Nucleus accumbens (tissue), 56 donors: ENCODE measurements around the gene NOBOX.
"Not testable (repeated sequence)": the region's sequence is repeated elsewhere in the genome, so short reads cannot be mapped to it uniquely, and the experiment has no call there.

ENCODE experiments used
- DNase-seq, 56 donors: peaks; one replicate each; lab custom pipeline; 2025; lab: John Stamatoyannopoulos, UW

NOBOX gene

GRCh38 chr7:144403649-144404061 lies at the start of gene NOBOX:
Gene NOBOX, minus strand, starts transcription at chr7:144403693.
- DNase-seq: no peak

DNA sequence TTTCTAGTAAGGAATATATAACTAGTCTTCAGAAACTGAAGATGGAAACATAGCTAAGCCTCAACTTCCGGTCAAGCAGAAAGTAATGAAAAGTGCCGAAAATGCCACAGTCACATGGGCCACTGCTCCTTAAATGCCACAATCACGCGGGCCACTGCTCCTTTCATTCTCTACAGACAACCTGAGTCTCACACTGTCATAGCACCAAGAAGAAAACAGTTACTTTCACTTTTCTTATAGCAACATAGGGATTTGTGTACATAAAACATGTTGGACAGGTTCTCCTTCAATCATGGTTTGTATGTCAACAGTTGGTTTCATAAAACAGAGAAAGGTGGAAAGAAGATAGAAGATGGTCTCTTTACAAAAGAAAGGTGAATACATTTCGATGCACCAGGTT lies 48.6 kb upstream of the NOBOX start:
- no peak for DNase-seq

DNA sequence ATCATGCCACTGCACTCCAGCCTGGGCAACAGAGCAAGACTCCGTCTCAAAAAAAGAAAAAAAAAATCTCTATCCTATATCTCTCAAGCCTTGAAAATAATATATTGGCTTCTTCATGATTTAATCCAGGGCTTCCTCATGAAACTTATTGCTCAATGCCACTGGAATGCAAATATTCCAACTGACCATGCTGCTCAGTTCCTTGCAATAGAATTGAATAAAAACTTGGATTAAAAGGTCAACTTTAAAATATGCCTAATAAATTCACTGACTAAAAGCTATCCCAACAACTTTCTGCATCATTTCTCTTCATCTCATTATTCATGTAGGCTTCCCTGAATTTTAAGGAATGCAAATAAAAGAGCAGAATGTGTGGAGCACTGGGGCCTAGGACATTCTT lies 42.1 kb upstream of the NOBOX start:
- no peak for DNase-seq

DNA sequence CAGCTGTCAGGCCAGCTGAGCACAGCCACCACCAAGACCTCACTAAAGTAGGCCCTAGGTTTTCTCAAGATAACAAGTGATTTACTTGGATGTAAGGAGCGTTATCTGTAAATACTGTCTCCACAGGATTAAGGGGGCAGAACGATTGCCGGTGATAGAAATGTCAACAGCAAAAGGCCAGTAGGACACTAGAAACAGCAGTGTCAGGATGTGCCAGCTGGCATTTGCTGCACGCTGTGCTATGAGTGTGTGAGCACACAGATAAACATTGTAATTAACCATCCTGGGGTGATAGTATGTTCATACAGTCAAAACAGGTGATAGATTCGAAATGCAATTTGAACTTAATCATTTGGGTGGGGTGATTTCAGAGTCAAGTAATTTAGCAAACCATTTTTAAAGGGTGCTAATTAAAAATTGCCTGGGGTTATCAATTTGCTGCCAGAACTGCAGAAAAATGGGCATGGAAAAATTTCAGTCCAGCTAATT lies 36.3 kb upstream of the NOBOX start:
- DNase-seq: no peak

DNA sequence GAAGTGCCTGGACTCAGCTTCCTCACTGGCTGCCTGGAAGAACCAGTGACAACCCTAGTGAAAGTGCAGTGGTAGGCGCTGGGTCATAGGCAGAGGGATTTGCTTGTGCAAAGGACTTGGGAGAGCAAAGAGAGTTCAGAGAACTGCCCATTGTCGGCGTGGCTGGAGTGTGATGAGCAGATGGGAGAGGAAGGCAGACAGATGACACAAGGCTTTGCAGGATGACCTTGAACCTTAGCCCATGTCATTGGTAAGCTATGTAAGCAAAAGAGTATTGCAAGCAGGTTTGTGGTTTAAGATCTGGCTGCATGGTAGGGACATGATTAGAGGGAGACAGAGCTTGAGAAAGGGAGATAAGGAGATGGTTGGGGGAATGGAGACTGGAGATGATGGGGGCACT lies 35.3 kb upstream of the NOBOX start:
- DNase-seq: no peak

DNA sequence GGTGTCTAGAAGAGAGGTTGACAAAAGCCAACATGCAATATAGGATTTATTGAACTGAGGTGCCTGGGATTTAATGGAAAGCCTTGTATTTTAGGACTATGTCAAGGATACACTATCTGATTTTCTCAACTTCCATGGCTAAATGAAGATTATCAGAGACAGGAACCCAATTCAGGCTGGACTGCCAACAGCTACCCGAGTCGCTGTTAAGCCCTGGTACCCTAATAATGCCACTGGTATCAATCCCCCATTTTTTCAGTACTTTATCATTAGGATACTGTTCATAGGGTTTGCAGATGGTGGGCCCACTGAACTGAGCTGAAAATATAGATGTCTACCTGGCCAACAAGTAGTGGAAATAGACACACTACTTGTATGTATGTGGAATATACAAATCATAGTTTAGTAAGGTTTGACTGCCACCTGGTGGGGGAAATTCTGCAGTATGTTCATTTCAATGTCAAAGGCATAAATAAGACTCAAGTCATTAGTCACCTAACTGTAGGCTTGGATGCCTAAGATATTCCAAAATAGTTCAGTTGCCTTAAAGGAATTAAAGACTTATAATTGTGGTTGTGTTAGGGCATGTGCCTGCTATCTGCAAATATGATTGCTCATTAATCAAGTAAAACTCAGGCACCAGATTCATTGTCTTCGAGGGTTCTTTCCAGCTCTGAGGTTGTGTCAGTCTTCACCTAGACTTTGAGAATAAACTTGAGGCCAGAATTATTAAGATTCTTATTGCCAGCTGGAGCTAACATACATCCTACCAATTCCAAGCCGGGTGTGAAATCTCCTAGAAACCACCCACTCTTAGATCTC lies 34.1 kb upstream of the NOBOX start:
- peak in 27 of 56 donors; percentile 0 to 77 (median 20) for DNase-seq

DNA sequence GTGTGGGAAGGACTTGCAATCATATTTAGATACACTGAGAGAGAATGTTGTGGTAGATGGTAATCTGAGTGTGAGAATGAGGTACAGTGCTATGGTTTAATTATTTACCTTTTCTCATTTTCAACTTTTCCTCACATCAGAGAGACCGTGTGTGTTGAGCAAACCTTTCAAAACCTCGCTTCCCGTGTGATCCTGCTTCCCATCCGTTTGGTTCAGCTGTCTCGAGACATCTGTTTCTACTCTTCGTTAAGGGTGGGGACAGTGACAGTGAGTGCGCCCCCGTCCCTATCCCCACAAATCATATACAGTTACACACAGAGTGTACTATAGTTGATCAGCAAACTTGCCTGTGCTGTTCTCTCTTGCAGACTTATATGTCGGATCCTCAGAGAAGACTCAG lies 33.0 kb upstream of the NOBOX start:
- no peak for DNase-seq

- no peak for DNase-seq
These were observed 24.9 kb upstream of the NOBOX start for GRCh38 chr7:144428431-144428830.

- not testable (repeated sequence) for DNase-seq
These were observed 24.0 kb upstream of the NOBOX start for GRCh38 chr7:144427539-144427938.

DNA sequence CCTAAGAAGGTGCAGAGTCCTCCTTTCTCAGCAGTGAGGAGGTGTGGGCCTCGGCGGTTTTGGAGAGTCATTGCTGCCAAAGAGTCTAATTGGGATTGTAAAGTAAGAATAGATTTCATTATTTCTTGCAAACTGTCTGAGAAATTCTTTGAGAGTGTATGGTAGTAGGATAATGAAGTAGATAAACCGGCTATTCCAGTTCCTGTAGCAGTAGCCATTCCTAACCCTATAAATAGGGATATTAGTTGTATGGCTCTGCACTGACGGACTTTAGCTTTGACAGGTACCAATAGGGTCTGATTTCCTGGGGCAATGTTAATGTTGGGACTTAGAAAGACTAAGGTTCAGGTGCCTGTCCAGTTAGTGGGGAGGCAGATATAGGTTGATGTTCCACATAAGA lies 15.4 kb upstream of the NOBOX start:
- not testable (repeated sequence) for DNase-seq

- no peak for DNase-seq
These were observed 12.8 kb upstream of the NOBOX start for GRCh38 chr7:144416341-144416740.

DNA sequence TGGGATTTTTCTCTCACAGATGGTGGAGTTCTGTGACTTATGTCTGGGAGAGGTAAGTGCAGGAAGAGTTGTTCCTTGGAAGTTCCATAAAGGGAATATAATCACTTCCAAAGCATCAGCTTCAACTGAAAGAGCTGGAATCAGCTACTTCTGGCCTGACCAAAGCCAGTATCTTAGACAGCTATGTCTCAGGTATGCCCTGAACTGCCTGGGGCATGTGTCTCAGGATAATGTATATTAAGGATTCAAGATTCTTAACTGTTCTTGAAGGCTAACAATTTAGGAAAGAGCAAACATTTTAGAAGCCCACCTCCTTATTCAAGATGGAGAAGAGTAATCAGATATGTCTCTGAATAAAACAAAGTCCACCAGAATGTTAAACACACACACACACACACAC lies 12.4 kb upstream of the NOBOX start:
- DNase-seq: no peak

- DNase-seq: no peak
These were observed 11.3 kb upstream of the NOBOX start for GRCh38 chr7:144414815-144415214.

DNA sequence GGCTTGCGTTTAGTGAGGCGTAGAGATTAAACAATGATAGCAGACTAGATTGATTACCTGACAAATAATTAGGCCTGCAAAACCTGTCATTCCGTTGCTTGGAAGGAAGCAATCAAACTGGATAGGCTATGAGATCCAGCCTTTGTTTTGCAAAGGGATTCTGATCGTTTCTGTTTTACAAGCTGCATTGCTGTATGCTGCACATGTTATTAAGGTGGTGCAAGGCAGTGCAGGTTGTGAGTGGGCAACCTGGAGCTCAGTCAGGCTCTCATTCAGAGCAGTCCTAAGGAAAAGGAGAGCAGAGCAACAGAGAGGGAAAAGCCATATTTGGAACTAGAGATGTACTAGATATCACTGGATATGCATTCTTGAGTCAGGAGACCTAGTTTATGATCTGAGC lies 6.9 kb upstream of the NOBOX start:
- DNase-seq: no peak

DNA sequence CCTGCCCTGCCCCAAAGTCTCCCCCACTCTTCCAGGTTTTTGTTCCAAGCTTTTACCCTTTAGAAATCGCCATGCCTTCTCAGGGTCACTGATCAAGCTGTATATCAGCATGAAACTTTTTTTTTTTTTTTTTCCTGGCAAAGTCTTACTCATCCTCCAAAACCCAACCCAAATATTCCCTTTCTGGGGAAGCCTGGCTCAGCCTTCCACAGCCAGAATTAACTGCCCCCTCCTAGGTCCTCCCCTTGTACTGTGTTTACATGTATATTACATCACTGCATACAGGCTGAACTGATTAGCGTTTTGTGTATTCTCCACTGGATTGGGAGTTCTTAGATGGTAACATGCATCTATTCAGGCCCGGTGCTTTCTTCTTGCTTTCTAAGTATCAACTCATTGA lies 4.6 kb upstream of the NOBOX start:
- DNase-seq: no peak

DNA sequence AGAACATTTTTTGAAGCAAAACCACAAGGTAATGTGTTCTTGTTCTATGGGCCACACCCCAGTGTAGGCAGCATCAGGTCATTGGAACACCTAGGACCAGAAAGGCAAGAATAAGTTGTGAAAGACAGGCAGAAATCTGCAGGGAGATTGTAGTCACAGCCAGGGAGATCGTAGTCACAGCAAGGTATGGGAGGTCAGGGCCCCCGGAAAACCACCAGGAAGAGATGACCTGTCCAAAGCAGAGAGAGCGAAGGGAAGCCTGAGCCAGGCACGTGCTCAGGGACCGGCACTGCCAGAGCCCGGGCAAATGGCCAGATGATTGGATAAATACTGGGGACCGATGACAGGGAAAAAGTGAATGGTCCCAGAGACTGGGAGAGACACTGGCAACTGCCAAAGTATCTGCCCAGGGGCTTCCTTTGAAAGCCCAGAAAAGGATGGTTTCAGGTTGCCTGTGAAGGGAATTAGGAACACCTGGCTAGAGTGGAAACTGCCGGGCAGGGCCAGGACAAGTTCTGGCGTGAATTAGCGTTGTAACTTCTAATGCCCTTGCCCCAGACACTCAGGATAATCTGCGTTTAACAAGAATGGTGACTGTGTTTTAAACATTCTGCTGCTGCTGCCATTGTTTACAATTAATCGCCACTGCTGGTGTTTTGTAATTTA lies 3.9 kb upstream of the NOBOX start:
- DNase-seq: no peak

- no peak for DNase-seq
These were observed 1.5 kb upstream of the NOBOX start for GRCh38 chr7:144404946-144405345.

DNA sequence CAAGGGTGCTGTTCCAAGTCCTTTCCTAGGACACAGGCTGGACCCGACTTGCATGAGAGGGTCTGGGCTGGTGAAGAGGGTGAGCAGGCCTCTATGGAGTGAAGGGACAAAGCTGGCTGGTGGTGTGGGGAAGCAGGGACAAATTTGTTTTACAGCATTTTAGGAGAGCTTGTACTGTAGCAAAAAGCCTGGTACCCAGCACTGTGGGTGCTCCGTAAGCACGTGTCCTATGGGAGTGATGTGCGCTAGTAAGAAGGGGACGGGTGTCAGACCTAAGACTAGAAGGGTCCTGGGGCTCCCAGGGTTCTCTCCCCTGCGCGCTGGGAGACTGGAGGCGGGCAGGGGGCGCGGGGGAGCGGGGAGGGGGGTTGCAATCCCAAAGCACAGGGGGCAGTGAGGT lies 391 bp downstream of the NOBOX start:
- DNase-seq: no peak

- DNase-seq: no peak
These were observed 2.0 kb downstream of the NOBOX start for GRCh38 chr7:144401490-144401889.

DNA sequence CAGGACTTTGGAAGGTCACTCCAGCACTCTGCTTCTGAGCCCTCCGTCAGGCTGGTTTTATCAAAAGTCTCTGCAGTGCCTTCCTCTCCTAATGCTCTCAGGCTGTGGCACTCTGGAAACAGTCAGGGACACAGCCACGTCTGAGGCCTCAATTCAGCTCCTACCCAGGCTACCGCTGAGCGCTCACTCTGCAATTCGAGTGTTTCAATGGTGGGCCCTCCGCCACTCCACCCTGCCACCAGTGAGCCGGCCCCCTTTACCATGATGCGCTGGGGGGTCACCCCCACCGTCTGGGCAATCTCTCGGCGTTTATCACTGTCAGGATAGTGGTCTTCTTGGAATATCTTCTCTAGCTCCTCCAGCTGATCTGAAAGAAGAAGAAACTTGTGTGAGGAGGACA lies 3.5 kb downstream of the NOBOX start:
- no peak for DNase-seq

- DNase-seq: no peak
These were observed 4.6 kb downstream of the NOBOX start for GRCh38 chr7:144398911-144399310.

GRCh38 chr7:144398291-144398690 lies 5.2 kb downstream of the NOBOX start:
- no peak for DNase-seq
